Activated CD8-positive, alpha-beta memory T cell treated with anti-CD3 and anti-CD28 coated beads for 4 hours (primary cell): ENCODE data around the gene AFF3.
"Not testable (repeated sequence)": the region's sequence is repeated elsewhere in the genome, so short reads cannot be mapped to it uniquely, and the experiment has no call there.

Experiments used
- DNase-seq, 2 donors: peaks; one replicate each; pipeline ENCODE4 v3.0.0-alpha.2; 2020; ENCODE audit warnings: low read depth in 2 of 2

Gene AFF3

DNA sequence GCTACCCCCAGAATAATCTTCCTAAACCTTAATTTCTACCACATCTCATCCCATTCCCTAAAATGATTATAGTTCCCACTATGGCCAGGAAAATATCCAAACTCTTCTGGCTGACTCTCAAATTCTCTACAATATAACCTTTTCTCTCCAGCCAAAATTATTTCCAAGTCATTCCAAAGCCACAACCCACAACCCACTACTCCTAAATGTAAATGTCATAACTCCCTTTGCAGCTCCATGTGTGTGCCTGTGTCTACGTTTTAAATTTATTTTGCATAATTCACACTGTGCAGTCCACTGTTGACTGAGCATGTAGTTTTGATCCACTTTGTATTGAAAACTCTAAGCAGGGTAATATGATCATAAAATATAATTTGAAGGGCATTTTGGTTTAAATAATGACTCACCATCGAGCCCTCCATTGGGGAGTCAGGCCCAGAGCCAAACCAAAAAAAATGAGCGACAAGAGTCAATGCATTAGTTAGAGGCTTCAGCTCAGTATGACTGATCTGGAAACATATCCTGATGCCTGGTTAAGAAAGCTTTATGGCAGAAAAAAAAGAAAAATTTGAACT is 171.0 kb downstream of the AFF3 start:
- DNase-seq: no peak

DNA sequence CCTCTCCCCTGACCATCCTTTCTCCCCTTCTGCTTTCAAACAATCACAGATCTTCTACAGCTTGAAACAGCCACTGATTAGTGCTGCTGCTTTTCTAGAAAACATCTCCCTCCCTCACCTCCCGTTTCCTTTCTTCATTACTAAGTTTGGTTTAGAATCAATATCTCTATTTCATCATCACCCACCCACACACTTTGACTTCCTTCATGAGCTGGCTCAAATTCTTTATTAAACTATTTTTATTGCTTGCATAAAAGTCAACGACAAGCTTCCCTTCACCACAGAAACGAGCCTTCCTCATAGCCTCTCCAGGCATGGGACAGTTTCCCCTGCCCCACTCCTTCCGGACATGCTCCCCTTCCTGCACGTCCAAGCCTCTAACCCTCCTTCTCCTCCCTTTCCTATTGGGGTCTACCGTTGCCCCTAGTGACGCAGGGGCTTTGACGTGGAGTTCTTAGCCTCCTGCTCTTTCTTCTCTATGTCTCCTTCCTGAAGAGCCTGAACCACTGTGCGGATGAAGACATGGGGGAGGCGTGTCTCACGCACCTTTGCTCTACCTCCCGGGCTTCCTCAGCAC is 172.0 kb downstream of the AFF3 start:
- no peak for DNase-seq

DNA sequence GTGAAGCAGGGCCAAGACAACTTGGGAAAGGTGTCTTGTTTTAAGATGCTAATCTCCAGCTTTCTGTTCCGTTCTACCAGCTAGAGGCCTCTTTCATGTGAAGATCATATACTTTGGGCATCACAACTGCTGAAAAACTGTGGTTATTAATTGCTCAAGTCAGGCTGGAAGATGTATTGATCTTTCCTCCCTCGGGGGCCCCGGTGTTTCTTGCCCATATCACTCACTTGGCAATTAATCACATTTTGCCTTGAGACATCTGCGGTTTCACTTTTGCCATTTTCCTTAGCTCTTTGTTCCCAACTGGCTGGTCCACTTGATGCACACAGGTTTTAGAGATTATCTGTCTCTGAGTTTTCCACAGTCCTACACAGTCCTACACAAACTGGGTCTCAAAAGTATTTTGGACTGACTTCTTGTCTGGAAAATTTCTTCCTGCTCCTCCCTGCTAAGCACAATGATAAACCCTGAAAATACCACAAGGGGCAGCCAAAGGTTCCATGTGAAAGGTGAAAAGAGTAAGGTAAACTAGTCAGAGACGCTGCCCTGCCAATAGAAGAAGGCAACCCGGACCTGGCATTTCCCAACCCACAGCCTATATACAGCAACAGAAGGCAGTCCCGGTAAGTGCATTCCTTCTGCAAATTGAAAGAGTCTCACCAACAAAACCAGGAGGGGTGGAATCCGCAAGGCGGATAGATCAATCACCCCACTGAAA is 181.0 kb downstream of the AFF3 start:
- no peak for DNase-seq

DNA sequence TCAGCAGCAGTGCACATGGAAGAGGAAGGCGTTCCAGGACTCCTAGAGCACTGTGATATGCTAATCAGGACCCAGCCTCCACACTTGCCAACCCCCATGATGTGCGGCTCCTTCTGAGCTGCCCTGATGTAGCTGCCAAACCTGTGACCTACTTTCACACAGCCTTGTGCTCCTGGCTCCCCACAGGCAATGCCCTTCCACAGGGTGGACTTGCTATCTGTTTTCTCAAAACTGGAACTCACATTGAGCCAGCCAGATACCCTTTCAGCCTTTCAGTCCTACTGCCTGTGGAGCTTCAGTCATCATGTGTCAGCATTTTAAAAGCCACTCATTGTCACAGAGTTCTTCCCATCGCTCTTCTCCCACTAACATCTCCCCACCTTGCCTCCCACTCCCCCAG is 181.6 kb downstream of the AFF3 start:
- no peak for DNase-seq

DNA sequence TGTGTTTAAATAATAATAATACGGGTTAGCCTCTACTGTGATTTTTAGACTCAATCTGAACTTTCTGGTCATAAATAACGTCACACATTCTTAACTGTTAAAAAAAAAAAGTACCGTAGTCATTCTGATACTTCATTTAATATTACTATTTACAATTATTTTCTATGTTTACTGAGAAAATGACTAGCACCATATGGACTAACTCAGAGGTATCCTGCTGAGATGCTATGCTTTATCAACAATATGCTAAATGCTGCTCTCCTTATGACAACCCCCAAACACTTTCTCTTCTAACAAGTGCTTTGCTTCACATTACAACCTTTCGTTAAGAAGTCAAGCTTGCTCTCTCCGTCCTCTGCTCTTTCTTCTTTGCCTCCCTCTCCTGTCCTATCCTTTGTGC is 182.1 kb downstream of the AFF3 start:
- no peak for DNase-seq

DNA sequence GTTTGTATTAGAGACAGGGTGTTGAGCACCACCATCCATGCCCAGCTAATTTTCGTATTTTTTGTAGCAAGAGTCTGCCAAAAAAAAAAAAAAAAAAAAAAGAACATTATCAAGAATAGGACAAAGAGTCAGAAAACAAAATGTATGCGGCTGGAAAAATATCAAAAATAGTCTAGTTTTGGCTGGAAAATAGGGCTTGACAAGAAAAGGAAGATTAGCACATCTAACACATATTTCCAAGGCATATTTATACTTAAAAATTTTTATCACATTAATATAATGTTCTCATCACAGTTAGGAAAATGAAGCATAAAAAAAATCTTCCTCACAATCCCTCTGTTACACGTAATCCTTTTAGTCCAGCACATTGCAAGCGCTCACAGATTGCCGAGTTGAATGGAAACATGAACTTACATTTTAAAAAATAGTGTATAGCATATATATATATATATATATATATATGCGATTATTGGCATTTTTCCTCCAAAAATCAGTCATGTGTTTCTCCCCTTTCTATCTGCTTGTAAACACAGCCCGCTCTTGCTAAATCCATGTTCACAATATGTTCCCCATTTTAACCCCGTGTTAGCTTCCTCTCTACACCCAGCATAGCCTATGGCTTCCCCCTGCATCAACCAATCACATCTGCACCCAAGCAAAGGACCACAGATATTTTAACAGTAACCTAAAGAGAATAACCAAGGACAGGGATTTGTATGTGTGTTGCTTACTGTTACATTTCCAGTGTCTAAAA is 183.0 kb downstream of the AFF3 start:
- DNase-seq: no peak

DNA sequence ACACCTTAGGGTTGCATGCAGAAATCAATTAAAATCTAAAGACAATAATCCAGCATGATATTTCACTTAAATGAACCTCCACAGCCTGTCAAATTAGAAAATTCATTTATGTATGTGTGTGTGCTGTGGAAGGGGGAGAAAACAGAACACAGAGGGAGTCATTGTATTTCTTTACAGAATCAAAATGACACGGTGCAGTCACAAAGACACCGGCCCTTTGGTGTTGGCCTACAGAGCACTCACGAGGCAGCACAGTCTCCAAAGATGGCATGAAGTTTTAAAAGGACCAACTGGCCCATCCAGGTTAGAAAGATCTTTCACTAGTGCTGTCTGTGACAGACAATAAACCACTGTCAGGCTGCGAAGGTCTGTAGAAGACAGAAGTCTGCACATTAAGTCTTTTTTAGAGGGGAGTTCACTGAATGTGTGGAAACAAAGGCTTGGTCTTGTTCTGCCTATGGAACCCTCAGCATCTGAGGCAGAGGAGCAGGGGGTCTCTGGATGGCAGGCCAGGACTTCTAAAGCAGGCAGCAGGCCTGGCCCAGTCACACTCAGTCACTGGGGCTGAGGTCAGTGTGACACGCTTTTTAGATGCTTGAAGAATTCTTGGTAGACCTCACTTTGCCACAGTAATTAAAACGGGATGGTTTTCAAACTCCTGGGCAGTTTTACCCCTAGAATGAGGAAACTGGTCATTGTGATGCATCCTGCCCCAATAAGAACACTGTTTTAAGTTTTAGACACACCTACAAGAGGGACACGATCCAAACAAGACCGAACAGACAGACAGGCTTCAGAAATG is 184.9 kb downstream of the AFF3 start:
- DNase-seq: no peak

DNA sequence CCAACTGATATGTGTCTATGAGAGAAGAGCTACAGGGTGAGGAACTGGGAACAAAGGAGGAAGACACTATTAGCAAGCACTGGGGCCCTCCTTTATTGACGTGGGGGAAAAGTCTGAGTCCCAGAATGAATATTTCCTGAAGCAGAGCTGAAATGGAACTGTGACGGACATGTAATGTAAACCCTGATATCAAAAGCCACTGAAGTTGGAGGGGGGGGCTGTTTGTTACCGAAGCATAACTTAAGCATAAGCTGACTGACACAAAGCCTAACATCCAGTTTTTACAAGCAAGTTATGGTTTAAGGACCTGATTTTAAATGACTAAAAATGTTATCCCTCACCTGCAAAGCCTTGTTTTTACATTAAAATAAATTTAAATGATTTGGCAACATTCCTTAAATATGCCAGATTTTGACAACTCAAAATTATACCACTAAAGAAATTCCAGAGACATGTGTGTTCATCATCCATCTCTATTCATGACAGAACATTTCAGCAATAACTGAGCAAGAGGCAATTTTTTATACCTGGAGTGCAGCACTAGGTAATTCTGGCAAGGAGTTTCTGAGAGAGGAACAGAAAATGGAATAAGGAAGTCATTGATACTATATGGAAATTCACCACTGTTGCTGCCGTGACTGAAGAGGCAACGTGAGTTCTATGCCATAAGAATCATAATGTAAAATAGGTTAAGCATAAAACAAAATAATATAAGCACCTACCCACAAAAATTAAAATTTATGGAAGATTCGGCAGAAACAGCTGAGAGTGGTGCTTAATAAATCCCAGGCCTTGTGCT is 186.0 kb downstream of the AFF3 start:
- DNase-seq: no peak

DNA sequence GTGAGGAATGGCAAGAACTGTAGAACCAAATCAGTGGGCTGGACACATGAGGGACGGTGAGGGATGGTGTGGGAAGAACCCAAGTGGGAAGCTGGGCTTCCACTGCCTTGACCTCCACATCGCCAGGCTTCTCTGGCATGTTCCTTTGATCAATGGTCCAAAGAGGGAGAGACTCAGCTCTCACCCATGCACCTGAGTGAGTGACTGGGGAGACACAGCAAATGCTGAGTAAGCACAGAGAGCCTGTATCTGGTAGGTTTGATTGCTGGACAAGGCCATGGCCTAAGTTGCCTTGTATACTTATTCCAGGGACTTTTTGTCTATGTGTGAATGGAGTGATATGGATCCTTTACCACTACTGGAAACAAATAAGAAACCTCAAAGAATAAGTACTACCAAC is 188.6 kb downstream of the AFF3 start:
- no peak for DNase-seq

DNA sequence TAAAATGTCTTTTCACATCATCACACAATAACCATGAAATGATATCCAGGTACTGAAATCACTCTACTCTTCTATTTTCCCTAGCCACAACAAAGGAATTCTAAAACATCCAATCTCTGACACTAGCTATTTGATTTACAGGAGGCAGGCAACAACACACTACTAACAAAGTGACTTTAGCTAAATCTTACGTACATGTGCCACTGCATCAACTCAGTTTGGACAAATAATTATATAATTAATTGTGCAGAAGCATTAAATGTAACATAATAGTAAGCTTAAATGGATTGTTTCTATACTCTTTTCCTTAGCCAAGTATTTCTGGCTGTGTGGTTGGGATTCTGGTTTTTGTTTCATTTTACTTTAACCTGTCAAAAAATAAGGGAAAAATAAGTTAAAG is 192.4 kb downstream of the AFF3 start:
- DNase-seq: no peak

DNA sequence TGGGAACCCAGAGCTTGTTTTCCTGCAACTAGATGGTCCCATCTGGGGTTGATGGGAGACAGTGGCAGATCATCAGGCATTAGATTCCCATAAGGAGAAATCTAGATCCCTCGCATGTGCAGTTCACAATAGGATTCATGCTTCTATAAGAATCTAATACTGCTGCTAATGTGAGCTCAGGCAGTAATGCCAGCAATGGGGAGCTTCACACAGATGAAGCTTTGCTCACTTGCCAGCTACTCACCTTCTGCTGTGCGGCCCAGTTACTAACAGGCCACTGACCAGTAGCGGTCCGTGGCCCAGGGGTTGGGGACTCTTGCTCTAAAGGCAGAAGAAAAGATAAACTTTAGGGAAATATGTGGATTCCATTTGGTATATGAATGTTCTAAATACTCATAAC is 192.9 kb downstream of the AFF3 start:
- no peak for DNase-seq

DNA sequence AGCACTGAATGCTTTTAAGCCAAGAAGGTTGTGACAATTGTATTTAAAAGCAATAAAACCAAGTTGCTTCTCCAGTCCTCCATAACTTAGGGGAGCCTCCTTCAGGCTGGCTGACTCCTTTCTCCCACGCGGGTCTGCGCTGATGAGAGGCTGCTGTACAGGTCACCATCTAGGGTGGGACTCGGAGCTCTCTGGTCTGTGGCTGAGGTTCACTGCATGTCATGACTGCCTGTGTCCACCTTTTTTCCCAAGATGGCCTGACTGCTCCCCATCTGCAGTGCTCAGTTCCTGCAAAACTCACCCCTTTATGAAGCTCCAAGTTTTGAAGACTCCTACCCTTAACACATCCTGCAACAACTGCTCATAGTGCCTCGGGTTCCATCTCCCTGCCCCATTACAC is 194.4 kb downstream of the AFF3 start:
- DNase-seq: no peak

DNA sequence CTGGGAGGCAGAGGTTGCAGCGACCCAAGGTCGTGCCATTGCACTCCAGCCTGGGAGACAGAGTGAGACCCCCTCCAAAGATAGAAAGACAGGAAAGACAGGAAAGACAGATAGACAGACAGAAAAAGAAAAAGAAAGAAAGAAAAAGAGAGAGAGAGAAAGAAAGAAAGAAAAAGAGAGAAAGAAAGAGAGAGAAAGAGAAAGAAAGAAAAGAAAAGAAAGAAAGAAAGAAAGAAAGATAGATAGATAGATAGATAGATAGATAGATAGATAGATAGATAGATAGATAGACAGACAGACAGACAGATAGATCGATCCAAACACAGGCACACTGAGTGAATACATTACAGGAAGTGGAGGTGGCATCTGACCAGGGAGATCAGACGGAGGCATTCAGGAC is 195.0 kb downstream of the AFF3 start:
- DNase-seq: not testable (repeated sequence)

DNA sequence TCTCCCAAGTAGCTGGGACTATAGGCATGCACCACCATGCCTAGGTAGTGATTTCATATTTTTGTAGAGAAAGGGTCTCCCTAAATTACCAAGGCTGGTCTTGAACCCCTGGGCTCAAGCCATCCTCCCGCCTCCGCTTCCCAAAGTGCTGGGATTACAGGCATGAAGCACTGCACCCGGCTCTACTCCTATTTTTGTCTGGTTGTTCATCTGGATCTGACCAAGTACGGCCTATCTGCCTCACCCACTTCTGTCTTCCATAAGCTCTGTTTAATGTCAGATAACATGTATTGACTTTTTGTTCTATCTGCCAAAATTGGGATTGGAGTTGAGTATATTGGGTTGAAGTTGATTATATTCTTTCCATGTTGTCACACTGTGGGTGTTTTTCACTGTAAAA is 198.4 kb downstream of the AFF3 start:
- DNase-seq: no peak

DNA sequence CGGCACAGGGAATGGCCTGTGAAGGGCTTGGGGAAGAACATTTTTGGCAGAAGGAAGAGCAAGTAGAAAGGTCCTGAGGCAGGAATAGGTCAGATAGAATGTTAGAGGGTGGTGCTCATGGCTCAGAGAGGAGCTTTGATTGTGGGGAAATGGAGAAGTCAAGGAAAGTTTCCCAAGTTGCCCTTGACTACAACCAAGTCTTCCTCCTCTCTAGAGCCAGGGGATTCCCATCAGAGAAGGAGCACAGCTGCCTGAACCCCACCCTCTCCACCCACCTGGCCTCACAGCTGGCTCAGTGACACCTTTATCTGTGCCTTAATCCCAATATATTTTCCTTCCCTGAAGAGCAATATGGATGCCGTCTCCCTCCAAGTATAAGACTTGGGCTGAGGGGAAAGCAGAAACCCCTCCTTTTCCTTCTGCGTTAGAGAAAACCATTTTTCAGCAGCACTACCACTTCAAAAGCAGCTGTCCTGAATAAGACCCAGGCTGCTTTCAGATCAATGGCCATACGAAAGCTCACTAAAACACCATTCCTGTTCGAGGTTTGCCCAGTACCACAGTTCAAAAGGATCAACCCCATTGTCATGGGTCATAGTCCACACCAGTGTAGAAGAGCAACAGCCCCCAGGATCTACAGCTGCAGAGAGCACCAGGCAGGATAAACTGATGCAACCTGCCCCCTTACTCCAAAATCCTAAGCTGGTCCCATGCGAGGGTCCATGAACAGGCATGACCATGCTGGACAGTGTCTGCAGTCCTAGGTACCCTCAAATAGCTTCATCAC is 199.6 kb downstream of the AFF3 start:
- DNase-seq: no peak

DNA sequence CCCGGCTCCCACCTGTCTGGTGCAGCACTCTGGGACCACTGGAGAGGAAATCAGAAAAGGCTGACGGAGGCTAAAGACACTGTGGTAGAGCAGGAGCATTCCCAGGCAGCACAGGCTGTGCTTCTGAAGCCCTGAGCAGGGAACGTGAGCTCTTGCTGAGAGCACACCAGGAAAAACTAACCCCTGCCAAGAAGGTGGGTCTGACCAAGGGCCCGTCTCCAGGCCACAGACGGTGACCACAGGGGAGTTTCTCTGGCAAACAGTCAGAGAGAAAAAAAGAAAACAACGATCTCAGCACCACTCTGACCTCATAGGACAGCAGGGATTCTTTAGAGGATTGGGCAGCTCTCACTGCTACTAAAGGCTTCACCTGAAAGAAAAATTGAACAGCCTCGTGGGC is 201.4 kb downstream of the AFF3 start:
- DNase-seq: no peak

DNA sequence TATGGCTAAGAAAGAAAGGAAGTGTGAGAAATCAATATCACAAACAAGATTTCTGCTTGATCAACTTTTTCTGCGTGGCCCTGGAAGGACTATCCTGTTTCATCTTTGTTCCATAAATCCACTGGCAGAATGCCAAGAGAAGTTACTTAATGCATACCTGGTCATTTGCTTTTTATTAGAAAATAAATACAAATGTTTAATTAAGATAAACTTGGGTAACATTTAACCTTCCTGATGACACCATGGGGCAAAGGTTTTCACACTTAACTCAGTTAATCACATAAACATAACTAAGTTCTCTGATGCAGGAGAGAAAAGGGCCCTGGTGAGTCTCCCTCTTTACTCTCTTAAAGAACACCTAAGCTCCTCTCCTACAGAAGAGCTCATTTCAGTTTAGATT is 203.3 kb downstream of the AFF3 start:
- DNase-seq: no peak

DNA sequence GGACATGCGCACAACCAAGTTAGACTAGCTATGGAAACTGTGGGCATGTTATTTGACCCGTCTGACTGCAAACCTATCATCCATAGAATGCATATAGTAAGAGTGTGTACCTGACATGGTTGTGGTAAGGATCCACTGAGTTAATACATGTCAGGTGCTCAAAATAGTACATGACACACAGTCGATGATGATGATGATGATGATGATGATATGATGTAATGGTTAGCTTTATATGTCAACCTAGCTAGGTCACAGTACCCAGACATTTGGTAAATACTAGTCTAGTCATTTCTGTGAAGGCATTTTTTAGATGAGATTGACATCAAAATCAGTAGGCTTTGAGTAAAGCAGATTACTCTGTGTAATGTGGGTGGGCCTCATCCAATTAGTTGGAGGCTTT is 204.1 kb downstream of the AFF3 start:
- no peak for DNase-seq

DNA sequence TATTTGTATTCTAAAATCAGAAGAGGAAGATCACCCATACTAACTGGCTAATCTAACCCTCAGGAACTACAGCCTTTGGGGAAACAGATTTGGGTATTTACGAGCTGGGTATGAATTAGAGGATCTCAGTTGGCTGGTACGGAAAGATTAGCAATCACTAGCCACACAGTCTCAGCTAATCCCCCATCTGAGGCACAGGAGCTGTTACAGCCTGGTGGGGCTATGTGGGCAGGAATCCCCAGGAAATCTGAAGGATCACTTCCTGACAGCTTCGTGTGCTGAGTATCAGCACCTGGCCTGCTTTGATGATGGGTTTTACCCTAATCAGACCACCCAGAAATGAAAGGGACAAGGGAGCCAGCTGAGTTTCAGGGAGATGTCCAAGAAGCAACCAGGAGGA is 206.3 kb downstream of the AFF3 start:
- no peak for DNase-seq

DNA sequence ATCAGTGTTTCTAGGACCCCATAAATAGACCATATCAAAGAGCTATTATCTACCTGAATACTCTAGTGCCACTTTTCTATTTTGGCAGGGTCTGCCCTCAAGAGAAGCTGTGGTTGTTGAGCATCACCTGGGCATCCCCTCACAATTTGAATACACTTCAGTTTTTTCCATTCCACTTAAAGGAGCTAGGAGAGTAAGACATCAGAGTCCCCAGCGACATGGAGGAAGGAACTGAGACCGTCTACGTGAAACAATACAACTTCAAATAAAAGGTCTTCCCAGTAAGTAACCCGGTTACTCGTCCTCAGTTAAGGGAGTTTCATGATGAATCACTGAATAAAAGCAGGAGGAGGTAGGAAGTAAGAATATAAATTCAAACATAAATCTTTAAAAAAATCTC is 206.7 kb downstream of the AFF3 start:
- no peak for DNase-seq
